Measurements from ENCODE around the gene IGFL4. TPM values are rescaled to one million over a fixed set of nuclear protein-coding genes. Genes with fewer than 3 reads are reported as not detected.

Gene IGFL4
- total and polyA plus RNA-seq, 2 of the 13 experiments (the other 11 are each of a cell fraction or from before 2014, with no cell fraction given) = 1.2 to 1.4 TPM

GRCh38 chr19:45994998-45995714 lies 45.6 kb downstream of the IGFL4 start, which contains the start of gene CCDC61 (continued):
- no peak; the same call in 1 of the 2 replicates for TF ChIP-seq ARID5B (CRISPR knock-in tag; IDR thresholded peaks at IDR 0.05)
- TF ChIP-seq THAP11 (CRISPR knock-in tag; IDR thresholded peaks at IDR 0.05) = peak; percentile 84
- no peak for TF ChIP-seq SNAPC2 (CRISPR knock-in tag; IDR thresholded peaks at IDR 0.05)
- TF ChIP-seq CAMTA2 (CRISPR knock-in tag; IDR thresholded peaks at IDR 0.05; ENCODE audit: borderline replicate concordance) = no peak
- TF ChIP-seq CTCF (CRISPR knock-in tag; IDR thresholded peaks at IDR 0.05) = no peak
- TF ChIP-seq NR3C1 (CRISPR knock-in tag; IDR thresholded peaks at IDR 0.05) = no peak
- TF ChIP-seq HDAC1 (CRISPR knock-in tag; IDR thresholded peaks at IDR 0.05) = peak; percentile 74
- TF ChIP-seq ZMYM3 (CRISPR knock-in tag; IDR thresholded peaks at IDR 0.05) = no peak
- no peak for TF ChIP-seq ZNF558 (CRISPR knock-in tag; IDR thresholded peaks at IDR 0.05; ENCODE audit: borderline replicate concordance)
- peak; percentile 36; the same call in 1 of the 2 replicates for TF ChIP-seq HOXA3 (CRISPR knock-in tag; IDR thresholded peaks at IDR 0.05)
- TF ChIP-seq ZSCAN20 (CRISPR knock-in tag; IDR thresholded peaks at IDR 0.05; ENCODE audit: borderline replicate concordance) = no peak
- no peak for TF ChIP-seq ZNF414 (CRISPR knock-in tag; IDR thresholded peaks at IDR 0.05)
- no peak for TF ChIP-seq ZNF510 (CRISPR knock-in tag; IDR thresholded peaks at IDR 0.05; ENCODE audit: low read depth)
- TF ChIP-seq ARNT (IDR thresholded peaks at IDR 0.05) = no peak
- TF ChIP-seq, protein P1, sequence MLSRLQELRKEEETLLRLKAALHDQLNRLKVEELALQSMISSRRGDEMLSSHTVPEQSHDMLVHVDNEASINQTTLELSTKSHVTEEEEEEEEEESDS (CRISPR knock-in tag; IDR thresholded peaks at IDR 0.05; ENCODE audit: borderline replicate concordance) = no peak
- TF ChIP-seq, protein P2, sequence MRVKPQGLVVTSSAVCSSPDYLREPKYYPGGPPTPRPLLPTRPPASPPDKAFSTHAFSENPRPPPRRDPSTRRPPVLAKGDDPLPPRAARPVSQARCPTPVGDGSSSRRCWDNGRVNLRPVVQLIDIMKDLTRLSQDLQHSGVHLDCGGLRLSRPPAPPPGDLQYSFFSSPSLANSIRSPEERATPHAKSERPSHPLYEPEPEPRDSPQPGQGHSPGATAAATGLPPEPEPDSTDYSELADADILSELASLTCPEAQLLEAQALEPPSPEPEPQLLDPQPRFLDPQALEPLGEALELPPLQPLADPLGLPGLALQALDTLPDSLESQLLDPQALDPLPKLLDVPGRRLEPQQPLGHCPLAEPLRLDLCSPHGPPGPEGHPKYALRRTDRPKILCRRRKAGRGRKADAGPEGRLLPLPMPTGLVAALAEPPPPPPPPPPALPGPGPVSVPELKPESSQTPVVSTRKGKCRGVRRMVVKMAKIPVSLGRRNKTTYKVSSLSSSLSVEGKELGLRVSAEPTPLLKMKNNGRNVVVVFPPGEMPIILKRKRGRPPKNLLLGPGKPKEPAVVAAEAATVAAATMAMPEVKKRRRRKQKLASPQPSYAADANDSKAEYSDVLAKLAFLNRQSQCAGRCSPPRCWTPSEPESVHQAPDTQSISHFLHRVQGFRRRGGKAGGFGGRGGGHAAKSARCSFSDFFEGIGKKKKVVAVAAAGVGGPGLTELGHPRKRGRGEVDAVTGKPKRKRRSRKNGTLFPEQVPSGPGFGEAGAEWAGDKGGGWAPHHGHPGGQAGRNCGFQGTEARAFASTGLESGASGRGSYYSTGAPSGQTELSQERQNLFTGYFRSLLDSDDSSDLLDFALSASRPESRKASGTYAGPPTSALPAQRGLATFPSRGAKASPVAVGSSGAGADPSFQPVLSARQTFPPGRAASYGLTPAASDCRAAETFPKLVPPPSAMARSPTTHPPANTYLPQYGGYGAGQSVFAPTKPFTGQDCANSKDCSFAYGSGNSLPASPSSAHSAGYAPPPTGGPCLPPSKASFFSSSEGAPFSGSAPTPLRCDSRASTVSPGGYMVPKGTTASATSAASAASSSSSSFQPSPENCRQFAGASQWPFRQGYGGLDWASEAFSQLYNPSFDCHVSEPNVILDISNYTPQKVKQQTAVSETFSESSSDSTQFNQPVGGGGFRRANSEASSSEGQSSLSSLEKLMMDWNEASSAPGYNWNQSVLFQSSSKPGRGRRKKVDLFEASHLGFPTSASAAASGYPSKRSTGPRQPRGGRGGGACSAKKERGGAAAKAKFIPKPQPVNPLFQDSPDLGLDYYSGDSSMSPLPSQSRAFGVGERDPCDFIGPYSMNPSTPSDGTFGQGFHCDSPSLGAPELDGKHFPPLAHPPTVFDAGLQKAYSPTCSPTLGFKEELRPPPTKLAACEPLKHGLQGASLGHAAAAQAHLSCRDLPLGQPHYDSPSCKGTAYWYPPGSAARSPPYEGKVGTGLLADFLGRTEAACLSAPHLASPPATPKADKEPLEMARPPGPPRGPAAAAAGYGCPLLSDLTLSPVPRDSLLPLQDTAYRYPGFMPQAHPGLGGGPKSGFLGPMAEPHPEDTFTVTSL (CRISPR knock-in tag; IDR thresholded peaks at IDR 0.05; ENCODE audit: borderline replicate concordance) = no peak
- TF ChIP-seq ZNF572 (CRISPR knock-in tag; IDR thresholded peaks at IDR 0.05) = no peak
- no peak for TF ChIP-seq PITX1 (CRISPR knock-in tag; IDR thresholded peaks at IDR 0.05)
